ENCODE results near the gene LRP1-AS.

LRP1-AS gene

DNA sequence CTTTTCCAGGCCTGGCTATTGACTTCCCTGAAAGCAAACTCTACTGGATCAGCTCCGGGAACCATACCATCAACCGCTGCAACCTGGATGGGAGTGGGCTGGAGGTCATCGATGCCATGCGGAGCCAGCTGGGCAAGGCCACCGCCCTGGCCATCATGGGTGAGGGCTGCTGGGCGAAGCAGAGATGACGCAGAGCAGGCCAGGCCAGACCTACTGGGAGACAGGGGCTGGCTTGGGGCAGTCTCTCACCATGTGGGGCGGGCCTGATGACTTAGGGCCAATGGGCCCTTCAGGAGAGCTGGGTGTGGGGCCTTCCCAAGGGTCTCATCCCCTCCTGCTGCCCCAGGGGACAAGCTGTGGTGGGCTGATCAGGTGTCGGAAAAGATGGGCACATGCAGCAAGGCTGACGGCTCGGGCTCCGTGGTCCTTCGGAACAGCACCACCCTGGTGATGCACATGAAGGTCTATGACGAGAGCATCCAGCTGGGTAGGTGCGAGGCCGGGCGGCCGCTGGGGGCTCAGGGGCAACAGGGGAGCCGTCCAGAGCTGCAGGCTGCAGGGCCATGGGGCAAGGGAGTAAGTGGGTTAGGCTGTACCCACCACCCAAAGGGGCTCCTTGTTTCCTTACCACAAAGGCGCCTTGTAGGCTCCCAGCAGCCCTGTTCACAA is 33.0 kb upstream of the LRP1-AS start:
- no peak for DNase-seq (ENCODE audit: low spot score)

DNA sequence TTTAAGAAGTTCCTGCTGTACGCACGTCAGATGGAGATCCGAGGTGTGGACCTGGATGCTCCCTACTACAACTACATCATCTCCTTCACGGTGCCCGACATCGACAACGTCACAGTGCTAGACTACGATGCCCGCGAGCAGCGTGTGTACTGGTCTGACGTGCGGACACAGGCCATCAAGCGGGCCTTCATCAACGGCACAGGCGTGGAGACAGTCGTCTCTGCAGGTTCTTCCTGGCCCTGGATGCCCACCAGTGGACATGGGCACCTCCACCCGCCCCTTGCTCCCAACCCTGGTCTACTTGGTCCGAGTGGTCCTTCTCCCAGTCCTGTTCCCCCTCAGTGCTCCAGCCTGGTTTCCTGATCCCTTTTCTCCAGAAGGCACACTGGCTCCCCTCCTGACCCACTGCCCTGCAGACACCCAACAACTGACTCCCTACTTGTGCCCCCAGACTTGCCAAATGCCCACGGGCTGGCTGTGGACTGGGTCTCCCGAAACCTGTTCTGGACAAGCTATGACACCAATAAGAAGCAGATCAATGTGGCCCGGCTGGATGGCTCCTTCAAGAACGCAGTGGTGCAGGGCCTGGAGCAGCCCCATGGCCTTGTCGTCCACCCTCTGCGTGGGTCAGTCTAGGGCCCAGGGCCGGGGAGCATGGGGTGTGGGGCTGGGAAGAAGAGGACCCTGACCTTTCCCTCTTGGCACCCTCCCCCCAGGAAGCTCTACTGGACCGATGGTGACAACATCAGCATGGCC is 32.1 kb upstream of the LRP1-AS start:
- DNase-seq (ENCODE audit: low spot score) = no peak

DNA sequence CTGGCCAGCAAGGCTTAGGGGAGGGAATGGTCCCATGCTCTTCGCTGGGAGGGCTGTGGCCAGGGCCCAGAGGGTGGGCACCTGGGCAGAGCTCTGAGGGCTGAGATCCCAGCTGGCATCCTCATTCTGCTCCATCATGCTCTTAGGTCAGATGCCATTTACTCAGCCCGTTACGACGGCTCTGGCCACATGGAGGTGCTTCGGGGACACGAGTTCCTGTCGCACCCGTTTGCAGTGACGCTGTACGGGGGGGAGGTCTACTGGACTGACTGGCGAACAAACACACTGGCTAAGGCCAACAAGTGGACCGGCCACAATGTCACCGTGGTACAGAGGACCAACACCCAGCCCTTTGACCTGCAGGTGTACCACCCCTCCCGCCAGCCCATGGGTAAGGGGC is 30.8 kb upstream of the LRP1-AS start:
- DNase-seq (ENCODE audit: low spot score) = no peak

DNA sequence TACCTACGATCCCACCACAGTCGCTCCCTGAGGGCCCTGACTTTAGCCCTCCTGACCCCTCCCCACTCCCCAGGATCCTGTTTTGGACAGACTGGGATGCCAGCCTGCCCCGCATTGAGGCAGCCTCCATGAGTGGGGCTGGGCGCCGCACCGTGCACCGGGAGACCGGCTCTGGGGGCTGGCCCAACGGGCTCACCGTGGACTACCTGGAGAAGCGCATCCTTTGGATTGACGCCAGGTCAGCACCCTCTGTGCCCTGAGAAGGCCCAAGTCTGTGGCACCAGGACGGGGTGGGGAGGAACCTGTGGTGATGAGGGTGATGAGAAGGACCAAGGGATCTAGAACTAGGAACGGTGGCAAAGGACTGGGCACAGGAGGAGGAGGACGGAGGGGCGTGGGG is 29.9 kb upstream of the LRP1-AS start:
- no peak for DNase-seq (ENCODE audit: low spot score)

DNA sequence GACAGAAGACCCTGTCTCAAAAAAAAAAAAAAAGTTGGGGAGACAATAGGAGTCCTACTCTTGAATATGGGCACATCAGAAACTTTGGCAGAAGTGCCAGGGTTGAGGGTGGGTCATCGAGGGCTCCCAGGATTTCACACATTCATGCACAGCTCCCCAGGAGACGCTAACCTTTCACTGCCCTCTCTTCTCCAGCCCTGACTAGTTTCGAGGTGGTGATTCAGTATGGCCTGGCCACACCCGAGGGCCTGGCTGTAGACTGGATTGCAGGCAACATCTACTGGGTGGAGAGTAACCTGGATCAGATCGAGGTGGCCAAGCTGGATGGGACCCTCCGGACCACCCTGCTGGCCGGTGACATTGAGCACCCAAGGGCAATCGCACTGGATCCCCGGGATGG is 29.4 kb upstream of the LRP1-AS start:
- no peak for DNase-seq (ENCODE audit: low spot score)

DNA sequence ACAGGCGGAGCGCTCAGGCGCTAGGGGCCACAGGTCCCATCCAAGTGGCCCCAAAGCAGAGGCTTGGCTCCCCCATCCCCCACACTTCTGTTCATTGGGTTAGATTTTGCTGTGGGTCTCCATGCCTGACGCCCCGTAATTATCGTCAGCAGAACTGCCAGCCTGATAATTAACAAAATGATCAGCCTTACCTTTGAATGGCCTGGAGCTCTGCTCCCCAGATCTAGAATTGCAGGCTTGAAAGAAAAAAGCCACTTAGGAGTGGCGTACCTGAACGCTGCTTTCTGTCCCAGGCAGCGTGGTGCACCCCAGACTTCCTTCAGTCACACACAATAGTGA is 28.7 kb upstream of the LRP1-AS start:
- no peak for DNase-seq (ENCODE audit: low spot score)

DNA sequence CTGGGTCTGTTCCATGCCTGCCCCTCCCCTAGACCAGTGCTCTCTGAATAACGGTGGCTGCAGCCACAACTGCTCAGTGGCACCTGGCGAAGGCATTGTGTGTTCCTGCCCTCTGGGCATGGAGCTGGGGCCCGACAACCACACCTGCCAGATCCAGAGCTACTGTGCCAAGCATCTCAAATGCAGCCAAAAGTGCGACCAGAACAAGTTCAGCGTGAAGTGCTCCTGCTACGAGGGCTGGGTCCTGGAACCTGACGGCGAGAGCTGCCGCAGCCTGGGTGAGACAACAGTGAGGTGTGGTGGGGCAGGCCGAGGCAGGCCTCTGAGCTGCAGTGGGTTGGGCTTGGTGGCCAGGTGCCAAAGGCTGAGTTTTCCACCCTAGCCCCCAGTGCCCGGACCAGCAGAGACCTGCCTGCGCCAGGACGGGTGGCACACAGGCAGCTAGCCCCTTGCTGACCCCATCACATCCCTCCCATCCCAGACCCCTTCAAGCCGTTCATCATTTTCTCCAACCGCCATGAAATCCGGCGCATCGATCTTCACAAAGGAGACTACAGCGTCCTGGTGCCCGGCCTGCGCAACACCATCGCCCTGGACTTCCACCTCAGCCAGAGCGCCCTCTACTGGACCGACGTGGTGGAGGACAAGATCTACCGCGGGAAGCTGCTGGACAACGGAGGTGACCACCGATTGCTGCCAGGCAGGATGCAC is 28.2 kb upstream of the LRP1-AS start:
- DNase-seq (ENCODE audit: low spot score) = peak; percentile 89

DNA sequence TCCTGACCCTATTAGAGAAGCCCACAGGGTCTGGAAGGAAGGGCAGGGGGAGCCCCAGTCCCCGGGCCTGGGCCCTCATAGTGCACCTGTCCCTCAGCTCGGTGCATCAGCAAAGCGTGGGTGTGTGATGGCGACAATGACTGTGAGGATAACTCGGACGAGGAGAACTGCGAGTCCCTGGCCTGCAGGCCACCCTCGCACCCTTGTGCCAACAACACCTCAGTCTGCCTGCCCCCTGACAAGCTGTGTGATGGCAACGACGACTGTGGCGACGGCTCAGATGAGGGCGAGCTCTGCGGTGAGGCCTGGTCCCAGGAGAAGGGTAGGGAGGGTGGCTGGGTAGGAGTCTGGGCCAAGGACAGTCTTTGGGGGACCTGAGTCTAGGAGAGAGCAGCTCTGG is 26.3 kb upstream of the LRP1-AS start:
- DNase-seq (ENCODE audit: low spot score) = no peak

DNA sequence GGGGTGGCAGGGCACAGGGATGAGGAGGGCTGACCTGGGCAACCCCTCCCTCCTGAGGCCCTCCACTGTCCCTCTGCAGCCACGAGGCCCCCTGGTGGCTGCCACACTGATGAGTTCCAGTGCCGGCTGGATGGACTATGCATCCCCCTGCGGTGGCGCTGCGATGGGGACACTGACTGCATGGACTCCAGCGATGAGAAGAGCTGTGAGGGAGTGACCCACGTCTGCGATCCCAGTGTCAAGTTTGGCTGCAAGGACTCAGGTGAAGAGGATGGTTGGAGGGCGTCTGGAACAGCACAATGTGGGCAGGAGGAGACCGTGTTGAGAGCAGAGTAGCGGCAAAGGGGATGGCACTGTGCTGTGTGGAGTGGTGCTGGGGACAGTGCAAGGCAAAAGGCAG is 25.7 kb upstream of the LRP1-AS start:
- no peak for DNase-seq (ENCODE audit: low spot score)

DNA sequence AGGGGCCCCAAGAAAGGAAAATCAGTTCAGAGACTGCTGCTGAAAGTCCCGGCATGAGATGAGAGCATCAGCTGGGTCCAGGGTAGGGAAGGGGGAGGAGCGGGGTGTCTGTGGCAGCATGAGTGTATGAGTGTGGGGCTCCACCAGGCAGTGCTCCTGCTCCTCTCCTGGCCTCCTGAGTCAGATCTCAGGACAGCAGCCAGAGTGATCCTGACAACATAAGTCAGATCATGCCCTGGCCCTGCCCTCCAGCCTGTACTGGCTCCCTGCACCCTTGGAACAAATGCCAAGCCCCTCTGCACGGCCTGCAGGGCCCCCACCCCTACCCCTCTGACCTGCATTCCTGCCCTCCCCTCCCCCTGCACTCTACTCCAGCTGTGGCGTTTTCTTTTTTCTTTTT is 24.2 kb upstream of the LRP1-AS start:
- DNase-seq (ENCODE audit: low spot score) = peak; percentile 80

DNA sequence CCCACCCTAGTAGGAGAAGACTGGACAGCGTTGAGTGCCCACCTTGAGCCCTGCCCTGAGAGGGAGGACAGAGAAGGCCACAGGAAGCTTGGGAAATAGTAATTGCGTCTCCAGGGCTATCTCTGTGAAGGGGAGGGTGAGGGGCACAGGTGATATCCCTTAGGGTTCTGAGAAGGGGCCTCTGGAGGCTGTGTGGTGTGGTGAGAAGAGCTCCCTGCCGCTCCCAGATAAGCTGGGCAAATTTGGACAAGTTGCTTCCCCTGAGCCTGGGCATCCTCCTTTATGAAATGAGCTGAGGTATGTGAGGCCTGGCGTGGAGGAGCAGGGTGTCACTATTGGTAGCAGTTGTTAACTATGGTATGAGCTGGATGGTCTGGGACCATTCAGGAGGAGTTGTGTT is 23.5 kb upstream of the LRP1-AS start:
- DNase-seq (ENCODE audit: low spot score) = no peak

DNA sequence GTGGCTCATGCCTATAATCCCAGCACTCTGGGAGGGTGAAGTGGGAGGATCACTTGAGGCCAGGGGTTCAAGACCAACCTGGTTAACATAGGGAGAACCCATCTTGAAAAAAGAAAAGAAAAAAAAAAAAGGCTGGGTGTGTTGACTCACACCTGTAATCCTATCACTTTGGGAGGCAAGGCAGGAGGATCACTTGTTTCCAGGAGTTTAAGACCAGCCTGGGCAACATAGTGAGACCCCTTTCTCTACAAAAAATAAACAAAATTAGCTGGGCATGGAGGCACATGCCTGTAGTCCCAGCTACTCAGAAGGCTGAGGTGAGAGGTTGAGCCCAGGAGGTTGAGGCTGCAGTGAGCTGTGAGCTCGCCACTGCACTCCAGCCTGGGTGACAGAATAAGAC is 23.0 kb upstream of the LRP1-AS start:
- no peak for DNase-seq (ENCODE audit: low spot score)

DNA sequence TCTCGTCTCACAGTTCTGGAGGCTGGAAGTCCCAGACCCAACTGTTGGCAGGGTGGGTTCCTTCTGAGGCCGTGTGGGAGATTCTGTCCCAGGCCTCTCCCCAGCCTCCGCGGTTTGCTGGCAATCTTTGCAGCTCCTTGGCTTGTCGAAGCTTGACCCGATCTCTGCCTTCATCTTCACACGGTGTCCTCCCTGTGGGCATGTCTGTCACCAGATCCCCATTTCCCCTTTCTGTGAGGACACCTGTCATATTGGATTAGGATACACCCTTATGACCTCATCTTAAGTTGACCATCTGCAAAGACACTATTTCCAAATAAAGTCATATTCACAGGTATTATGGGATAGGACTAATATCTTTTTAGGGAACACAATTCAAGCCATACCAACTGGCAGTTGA is 22.6 kb upstream of the LRP1-AS start:
- no peak for DNase-seq (ENCODE audit: low spot score)

DNA sequence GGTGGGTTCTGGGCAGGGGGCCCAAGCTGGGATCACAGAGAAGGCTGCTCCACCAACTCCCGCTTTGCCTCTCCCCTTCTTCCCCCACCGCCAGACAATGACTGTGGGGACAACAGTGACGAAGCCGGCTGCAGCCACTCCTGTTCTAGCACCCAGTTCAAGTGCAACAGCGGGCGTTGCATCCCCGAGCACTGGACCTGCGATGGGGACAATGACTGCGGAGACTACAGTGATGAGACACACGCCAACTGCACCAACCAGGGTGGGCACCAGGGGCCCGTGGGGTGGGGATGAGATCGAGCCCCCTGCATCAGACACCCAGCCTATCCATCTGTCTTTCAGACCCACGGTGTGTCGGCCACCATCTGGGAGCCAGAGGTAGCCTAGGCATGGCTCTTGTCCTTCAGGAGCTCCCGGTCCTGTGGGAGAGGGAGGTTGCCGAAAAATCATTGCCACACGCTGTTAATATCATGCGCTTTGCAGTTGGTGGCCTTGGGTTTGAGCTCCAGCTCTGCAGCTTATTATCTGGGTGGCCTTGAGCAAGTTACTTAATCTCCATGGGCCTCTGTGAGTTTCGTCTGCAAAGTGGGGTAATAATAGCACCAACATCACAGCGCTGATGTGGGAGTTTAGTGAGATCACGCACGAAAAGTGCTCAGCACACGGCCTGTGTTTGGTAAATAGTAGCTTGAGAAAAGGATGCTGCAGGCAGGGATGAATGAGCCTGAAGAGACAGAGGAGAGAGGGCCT is 21.8 kb upstream of the LRP1-AS start:
- no peak for DNase-seq (ENCODE audit: low spot score)

DNA sequence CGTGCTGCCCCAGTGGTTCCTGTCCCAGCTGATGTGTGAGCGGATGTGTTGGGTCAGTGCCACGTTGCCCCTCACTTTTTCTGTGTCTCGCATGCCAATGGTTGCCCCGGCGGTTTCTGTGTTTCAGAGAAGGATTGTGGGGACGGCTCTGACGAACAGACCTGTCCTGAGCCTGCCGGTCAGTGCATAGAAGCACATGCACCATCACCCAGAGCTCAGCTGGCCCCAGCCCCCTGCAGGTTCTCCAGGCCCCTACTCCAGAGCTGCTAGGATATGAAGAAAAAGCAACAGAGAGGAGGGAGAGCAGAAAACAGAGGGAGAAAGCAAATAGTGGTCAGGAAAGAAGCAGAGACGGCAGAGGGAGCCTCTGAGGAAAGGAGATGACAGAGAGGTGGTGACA is 20.6 kb upstream of the LRP1-AS start:
- no peak for DNase-seq (ENCODE audit: low spot score)

DNA sequence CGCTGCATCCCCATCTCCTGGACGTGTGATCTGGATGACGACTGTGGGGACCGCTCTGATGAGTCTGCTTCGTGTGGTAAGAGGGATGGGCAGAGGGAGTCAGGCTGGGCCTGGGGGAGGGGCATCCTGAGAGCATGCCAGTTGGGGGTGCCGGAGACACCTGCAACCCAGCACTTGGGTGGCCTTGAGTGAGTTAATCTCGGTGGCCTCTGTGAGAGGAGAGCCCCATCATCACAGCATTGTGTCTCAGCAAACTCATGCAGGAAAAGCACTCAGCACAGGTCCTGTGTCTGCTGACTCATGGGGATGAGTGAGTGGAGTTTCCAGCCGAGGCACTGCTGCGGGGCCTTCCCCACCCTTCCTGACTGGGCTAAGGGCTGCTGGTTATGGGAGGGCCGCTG is 19.6 kb upstream of the LRP1-AS start:
- DNase-seq (ENCODE audit: low spot score) = peak; percentile 74

DNA sequence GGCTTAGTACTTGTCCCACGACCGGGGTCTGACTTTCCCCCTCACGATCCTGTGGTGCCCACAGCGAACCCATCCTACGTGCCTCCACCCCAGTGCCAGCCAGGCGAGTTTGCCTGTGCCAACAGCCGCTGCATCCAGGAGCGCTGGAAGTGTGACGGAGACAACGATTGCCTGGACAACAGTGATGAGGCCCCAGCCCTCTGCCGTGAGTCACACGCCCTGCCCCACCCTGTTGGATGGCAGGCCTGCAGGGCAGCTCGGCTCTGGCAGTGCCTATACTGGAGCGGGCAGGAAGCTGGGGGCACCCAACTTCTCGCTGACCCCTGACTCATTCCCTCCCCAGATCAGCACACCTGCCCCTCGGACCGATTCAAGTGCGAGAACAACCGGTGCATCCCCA is 18.3 kb upstream of the LRP1-AS start:
- no peak for DNase-seq (ENCODE audit: low spot score)

DNA sequence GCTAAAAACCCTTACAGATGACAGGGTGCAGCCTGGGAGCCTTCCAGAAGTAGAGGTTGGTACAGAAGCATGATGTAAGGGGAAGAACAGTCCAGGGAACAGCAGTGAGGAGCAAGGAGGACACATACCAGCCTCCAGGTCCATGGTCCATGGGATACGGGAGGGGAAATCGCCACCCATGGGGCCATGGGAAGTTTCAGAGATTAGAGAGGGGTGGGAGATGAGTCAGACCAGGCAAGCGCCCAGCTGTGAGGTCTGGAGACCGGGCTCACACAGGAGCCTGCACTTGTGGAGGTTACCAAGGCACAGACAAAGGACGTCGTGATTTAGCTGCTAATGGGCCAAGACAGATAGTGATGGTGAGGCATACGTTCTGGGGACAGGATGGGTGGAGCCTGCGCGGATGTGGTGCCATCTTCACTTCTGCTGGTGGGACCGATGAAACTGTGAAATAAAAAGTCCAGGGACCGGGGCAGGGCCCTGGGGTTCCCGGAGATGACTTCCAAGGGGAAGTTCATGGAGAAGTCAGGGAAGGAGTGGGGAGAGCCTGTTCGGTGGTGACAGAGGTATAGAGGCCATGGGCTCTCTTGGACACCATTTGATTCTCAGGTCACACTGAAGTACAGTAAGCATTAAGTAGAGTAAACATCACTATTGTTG is 17.7 kb upstream of the LRP1-AS start:
- DNase-seq (ENCODE audit: low spot score) = no peak

DNA sequence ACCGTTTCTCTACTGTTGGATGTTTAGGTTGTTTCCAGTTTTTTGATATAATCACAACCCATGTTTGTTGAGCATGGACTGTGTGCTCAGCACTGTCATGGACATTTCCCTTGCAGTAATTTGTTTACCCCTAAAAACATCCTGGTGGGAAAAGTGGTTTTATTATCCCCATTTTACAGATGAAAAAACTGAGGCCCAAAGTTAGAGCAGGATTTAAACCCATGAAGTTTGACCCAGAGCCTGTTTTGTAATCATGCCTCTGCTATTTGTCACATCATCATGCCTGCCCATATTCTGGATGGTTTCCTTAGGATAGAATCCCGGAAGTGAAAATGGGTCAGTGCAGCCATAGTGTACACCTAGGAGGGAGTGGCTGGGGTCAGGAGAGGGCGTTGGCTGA is 17.0 kb upstream of the LRP1-AS start:
- no peak for DNase-seq (ENCODE audit: low spot score)

DNA sequence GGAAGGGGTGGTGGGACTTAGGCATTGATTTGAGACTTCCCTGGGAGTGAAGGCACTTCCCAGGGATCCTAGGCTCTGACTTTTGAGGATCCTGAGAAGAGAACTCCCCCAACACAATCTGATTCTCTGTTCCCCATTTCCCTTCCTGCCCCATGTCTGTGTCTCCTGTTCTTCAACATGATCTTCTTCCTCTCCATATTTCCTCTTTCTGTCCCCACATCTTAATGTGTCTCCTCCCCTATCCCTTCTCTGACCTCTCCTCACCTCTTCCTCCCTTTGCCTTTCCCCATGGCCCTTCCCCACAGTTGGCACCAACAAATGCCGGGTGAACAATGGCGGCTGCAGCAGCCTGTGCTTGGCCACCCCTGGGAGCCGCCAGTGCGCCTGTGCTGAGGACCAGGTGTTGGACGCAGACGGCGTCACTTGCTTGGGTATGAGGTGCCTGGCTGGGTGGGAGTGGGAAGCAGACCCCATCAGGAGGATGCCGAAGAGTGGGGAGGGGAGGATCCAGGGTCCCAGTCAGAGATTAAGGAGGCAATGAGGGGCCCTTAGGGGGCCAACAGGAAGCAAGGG is 15.2 kb upstream of the LRP1-AS start:
- DNase-seq (ENCODE audit: low spot score) = no peak

DNA sequence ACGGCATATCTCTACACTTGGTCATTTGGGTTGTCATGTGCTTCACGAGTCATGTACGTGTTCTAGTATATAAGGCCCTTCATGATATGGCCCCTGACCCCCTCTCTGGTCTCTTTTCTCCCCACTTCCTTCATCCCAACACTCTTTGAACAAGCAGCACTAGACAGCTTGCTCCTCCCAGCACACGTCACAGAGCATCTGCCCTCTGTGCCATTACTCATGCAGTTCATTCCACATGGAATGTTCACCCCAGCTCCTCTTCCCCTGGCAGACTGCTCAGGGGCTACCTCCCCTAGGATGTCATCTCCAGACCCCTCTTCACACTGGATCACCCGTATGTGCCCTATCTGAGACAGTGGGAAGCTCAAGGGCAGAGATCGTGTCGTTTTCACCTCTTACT is 14.1 kb upstream of the LRP1-AS start:
- DNase-seq (ENCODE audit: low spot score) = no peak

DNA sequence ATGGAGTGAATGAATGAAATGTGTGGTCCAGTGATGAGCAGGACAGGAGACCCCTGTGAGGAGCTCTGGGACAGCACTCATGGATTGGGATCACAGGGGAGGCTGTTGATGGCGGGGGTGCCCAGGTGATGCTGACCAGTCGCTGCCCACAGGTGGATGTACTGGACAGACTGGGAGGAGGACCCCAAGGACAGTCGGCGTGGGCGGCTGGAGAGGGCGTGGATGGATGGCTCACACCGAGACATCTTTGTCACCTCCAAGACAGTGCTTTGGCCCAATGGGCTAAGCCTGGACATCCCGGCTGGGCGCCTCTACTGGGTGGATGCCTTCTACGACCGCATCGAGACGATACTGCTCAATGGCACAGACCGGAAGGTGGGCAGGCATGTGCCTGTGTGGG is 13.3 kb upstream of the LRP1-AS start:
- no peak for DNase-seq (ENCODE audit: low spot score)

Data from AG08396 (cell line).